Esophagus muscularis mucosa (tissue), 4 donors: ENCODE data around the gene IL12A. TPM values are rescaled to one million over a fixed set of nuclear protein-coding genes. Genes with fewer than 3 reads are reported as not detected.

Source experiments
- DNase-seq: peaks from one replicate; pipeline ENCODE4 v3.0.0-alpha.2; 2017; ENCODE audit errors: extremely low spot score
- H3K27ac ChIP-seq, 4 donors: fragments of 200-600 bp; sonication (generic); replicated peaks in 1 of 4; 1 replicate in 3 of 4; 2 replicates in 1 of 4; pipeline ENCODE4 v1.5.1; 2016 to 2019; ENCODE audit warnings: mild to moderate bottlenecking in 1 of 4
- H3K27me3 ChIP-seq, 4 donors: fragments of 200-600 bp; sonication (generic); one replicate each; pipeline versions ENCODE4 v1.5.1 to v1.6.0; 2016 to 2019
- H3K36me3 ChIP-seq, 4 donors: fragments of 200-600 bp; sonication (generic); one replicate each; pipeline ENCODE4 v1.5.1; 2016 to 2019
- H3K4me1 ChIP-seq, 4 donors: fragments of 200-600 bp; sonication (generic); one replicate each; pipeline ENCODE4 v1.5.1; 2016 to 2019
- H3K4me3 ChIP-seq, 4 donors: fragments of 200-600 bp; sonication (generic); 1 replicate in 2 of 4; 2 replicates in 2 of 4; pipeline ENCODE4 v1.5.1; 2016 to 2019; ENCODE audit warnings: mild to moderate bottlenecking in 4 of 4, moderate library complexity in 1 of 4
- H3K9me3 ChIP-seq, 4 donors: fragments of 200-600 bp; sonication (generic); 1 replicate in 3 of 4; 2 replicates in 1 of 4; pipeline ENCODE4 v1.5.1; 2016 to 2019
- EP300 ChIP-seq: sonication (generic); formaldehyde crosslinking; IDR thresholded peaks from one replicate; pipeline ENCODE4 v1.6.1; 2017; ENCODE audit warnings: antibody characterized with exemption
- POLR2A ChIP-seq: fragments of 450-650 bp; IDR thresholded peaks from one replicate; pipeline ENCODE4 v1.6.1; 2017; ENCODE audit warnings: antibody characterized with exemption, moderate library complexity, mild to moderate bottlenecking, low read depth
- POLR2AphosphoS5 ChIP-seq, 2 donors: sonication (generic); formaldehyde crosslinking; IDR thresholded peaks; one replicate each; pipeline ENCODE4 v1.6.1; 2017; ENCODE audit warnings: antibody characterized with exemption in 2 of 2
- WGBS: methylation state at CpG from one replicate; pipeline ENCODE4 v1.1.5; 2018; 5-methylcytosine and 5-hydroxymethylcytosine counted together
- intact Hi-C: fragments of 100-400 bp; cut with DNase I; formaldehyde crosslinking; loops from one replicate; pipeline ENCODE4 v1.15.1; 2023
- total RNA-seq, 4 donors: library from RNA; depleted of rRNA; stranded (reverse); fragments of >200 nt; gene quantifications; one replicate each; pipeline versions ENCODE4 v1.1.0 to v1.2.1, GENCODE V29; 2016
- TF ChIP-seq, protein P1 (sequence below), 3 experiments: fragments of 200-600 bp in 2 of 3; fragments of 450-650 bp in 1 of 3; sonication (generic) in 2 of 3; IDR thresholded peaks; one replicate each; pipeline ENCODE4 v1.5.1; 2017 to 2019; ENCODE audit warnings: antibody characterized with exemption in 3 of 3, mild to moderate bottlenecking in 2 of 3, moderate library complexity in 1 of 3

The IL12A gene
- total RNA-seq, 4 donors from 2014 or later = 0.42 to 2.4 (median 0.99) TPM

GRCh38 chr3:160008961-160009360, 20.3 kb downstream of the IL12A start:
- intact Hi-C loops = loop anchor here (5.0 kb wide), 1 partner anchor 392 kb away; no protein-coding TSS in a partner anchor
- Histone ChIP-seq H3K9me3 (no peaks in the 10 kb centered on the region), H3K27ac (no peak overlapping the region), H3K27me3 (no peaks in the 10 kb centered on the region), H3K36me3 (no peaks in the 10 kb centered on the region), H3K4me1 (peaks cover 0 to 5% (median 4%) of the 10 kb centered on the region in 4 donors), H3K4me3 (no peak overlapping the region)
- 73% methylated on average over 4 of the region's 4 CpGs for WGBS
- TF ChIP-seq, protein P1, sequence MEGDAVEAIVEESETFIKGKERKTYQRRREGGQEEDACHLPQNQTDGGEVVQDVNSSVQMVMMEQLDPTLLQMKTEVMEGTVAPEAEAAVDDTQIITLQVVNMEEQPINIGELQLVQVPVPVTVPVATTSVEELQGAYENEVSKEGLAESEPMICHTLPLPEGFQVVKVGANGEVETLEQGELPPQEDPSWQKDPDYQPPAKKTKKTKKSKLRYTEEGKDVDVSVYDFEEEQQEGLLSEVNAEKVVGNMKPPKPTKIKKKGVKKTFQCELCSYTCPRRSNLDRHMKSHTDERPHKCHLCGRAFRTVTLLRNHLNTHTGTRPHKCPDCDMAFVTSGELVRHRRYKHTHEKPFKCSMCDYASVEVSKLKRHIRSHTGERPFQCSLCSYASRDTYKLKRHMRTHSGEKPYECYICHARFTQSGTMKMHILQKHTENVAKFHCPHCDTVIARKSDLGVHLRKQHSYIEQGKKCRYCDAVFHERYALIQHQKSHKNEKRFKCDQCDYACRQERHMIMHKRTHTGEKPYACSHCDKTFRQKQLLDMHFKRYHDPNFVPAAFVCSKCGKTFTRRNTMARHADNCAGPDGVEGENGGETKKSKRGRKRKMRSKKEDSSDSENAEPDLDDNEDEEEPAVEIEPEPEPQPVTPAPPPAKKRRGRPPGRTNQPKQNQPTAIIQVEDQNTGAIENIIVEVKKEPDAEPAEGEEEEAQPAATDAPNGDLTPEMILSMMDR (IDR thresholded peaks at IDR 0.05) = no peak
- no peak for DNase-seq

DNA sequence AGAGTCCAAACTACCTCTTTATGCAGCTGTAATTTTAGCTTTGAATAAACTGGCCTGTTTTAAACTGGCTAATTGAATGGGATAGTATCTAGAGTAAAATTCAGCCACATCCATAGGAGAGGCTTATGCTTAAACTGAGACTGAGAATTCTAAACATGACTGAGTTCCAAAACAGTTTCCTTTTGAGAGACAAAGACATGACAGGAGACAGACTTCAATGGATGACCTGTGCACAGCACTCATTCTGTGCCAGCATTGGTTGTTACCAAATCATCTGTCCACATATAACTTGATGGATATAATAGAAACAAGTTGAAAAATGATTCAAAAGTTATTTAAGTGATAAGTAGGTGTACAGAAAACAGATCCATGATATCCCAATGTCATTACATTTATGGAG, 20.9 kb downstream of the IL12A start:
- no peaks in the 10 kb centered on the region for H3K9me3 ChIP-seq
- intact Hi-C loops = loop anchor here (5.0 kb wide), 1 partner anchor 392 kb away; no protein-coding TSS in a partner anchor
- DNase-seq = no peak
- no peak overlapping the region for H3K27ac ChIP-seq
- peaks cover 0 to 5% (median 4%) of the 10 kb centered on the region in 4 donors for H3K4me1 ChIP-seq
- H3K27me3 ChIP-seq = no peaks in the 10 kb centered on the region
- H3K36me3 ChIP-seq = no peaks in the 10 kb centered on the region
- TF ChIP-seq, protein P1 (IDR thresholded peaks at IDR 0.05) = no peak
- no peak for TF ChIP-seq EP300
- no peak for TF ChIP-seq POLR2A
- TF ChIP-seq POLR2AphosphoS5 (IDR thresholded peaks at IDR 0.05) = no peak
- H3K4me3 ChIP-seq = no peak overlapping the region

- Histone ChIP-seq H3K27ac (no peak overlapping the region), H3K4me3 (no peak overlapping the region), H3K36me3 (no peaks in the 10 kb centered on the region), H3K4me1 (peaks cover 0 to 5% (median 4%) of the 10 kb centered on the region in 4 donors), H3K9me3 (no peaks in the 10 kb centered on the region), H3K27me3 (no peaks in the 10 kb centered on the region)
- WGBS = 91% methylated on average over 4 of the region's 4 CpGs
- TF ChIP-seq, protein P1 (IDR thresholded peaks at IDR 0.05) = no peak
- no peak for TF ChIP-seq EP300
- intact Hi-C loops = no loop called here
- no peak for DNase-seq
Measured at GRCh38 chr3:160010578-160010977, 21.9 kb downstream of the IL12A start.

- Histone ChIP-seq H3K9me3 (no peaks in the 10 kb centered on the region), H3K27ac (no peak overlapping the region), H3K27me3 (no peaks in the 10 kb centered on the region), H3K4me1 (no peaks in the 10 kb centered on the region), H3K36me3 (no peaks in the 10 kb centered on the region), H3K4me3 (no peak overlapping the region)
- intact Hi-C loops = no loop called here
- no peak for TF ChIP-seq POLR2A
- TF ChIP-seq, protein P1 (IDR thresholded peaks at IDR 0.05) = no peak
- TF ChIP-seq EP300 = no peak
- no peak for TF ChIP-seq POLR2AphosphoS5 (IDR thresholded peaks at IDR 0.05)
- DNase-seq = no peak
- 76% methylated on average over 2 of the region's 2 CpGs for WGBS
Measured at GRCh38 chr3:160012108-160012507, 23.5 kb downstream of the IL12A start.

- DNase-seq = no peak
- intact Hi-C loops = no loop called here
- TF ChIP-seq EP300 (no peak), POLR2A (no peak), POLR2AphosphoS5 (IDR thresholded peaks at IDR 0.05) (no peak)
- TF ChIP-seq, protein P1 (IDR thresholded peaks at IDR 0.05) = no peak
- Histone ChIP-seq H3K27me3 (no peaks in the 10 kb centered on the region), H3K4me3 (no peak overlapping the region), H3K4me1 (no peaks in the 10 kb centered on the region), H3K27ac (no peak overlapping the region), H3K36me3 (no peaks in the 10 kb centered on the region), H3K9me3 (no peaks in the 10 kb centered on the region)
- 58% methylated on average over 1 of the region's 1 CpG for WGBS
Measured at GRCh38 chr3:160016972-160017371, 28.3 kb downstream of the IL12A start.
